Sigmoid colon (tissue), 4 donors: ENCODE measurements around the gene R3HDM2.
"Not testable (repeated sequence)": the region's sequence is repeated elsewhere in the genome, so short reads cannot be mapped to it uniquely, and the experiment has no call there.

Source experiments
- CTCF ChIP-seq, 4 experiments: fragments of 450-650 bp in 3 of 4; fragments of 200-600 bp in 1 of 4; IDR thresholded peaks; one replicate each; pipeline ENCODE4 v1.5.1; 2016 to 2019; ENCODE audit warnings: antibody characterized with exemption in 4 of 4, mild to moderate bottlenecking in 3 of 4, moderate library complexity in 2 of 4
- EP300 ChIP-seq, 4 donors: sonication (generic); formaldehyde crosslinking; IDR thresholded peaks; one replicate each; pipeline ENCODE4 v1.6.1; 2017; ENCODE audit warnings: antibody characterized with exemption in 4 of 4
- POLR2A ChIP-seq, 2 donors: fragments of 450-650 bp; IDR thresholded peaks; one replicate each; pipeline ENCODE4 v1.6.1; 2016; ENCODE audit warnings: antibody characterized with exemption in 2 of 2, mild to moderate bottlenecking in 2 of 2, moderate library complexity in 2 of 2

GRCh38 chr12:57282073-57282472, 148.8 kb downstream of the R3HDM2 start:
- not testable (repeated sequence) for TF ChIP-seq POLR2A, CTCF, EP300 (IDR thresholded peaks at IDR 0.05)
